Measurements from ENCODE around the gene KAT6B.

Gene KAT6B

DNA sequence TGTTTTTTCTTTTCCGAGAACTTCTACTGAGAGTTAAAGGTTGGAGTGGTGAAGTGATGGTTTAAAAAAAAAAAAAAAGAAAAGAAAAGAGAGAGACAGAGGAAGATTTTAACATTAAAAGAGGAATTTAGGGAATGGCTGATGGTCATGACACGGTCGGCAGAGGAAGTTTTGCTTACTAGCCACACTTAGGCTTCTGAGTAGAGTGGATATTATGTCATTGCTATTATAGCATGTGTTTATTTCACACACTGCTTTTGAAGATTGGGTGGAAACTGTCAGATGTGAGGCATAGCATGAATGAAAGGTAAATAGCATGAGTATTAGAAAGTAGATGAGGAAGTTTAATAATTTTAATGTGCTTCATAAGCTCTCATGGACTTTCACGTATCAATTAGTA, 2.5 kb downstream of the KAT6B start:
- H3K4me3 ChIP-seq (ENCODE audit: low read depth, low read length): no peak overlapping the region
- TF ChIP-seq, protein P1, sequence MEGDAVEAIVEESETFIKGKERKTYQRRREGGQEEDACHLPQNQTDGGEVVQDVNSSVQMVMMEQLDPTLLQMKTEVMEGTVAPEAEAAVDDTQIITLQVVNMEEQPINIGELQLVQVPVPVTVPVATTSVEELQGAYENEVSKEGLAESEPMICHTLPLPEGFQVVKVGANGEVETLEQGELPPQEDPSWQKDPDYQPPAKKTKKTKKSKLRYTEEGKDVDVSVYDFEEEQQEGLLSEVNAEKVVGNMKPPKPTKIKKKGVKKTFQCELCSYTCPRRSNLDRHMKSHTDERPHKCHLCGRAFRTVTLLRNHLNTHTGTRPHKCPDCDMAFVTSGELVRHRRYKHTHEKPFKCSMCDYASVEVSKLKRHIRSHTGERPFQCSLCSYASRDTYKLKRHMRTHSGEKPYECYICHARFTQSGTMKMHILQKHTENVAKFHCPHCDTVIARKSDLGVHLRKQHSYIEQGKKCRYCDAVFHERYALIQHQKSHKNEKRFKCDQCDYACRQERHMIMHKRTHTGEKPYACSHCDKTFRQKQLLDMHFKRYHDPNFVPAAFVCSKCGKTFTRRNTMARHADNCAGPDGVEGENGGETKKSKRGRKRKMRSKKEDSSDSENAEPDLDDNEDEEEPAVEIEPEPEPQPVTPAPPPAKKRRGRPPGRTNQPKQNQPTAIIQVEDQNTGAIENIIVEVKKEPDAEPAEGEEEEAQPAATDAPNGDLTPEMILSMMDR (conservative IDR thresholded peaks at IDR 0.05; ENCODE audit: low read depth, low read length): no peak

DNA sequence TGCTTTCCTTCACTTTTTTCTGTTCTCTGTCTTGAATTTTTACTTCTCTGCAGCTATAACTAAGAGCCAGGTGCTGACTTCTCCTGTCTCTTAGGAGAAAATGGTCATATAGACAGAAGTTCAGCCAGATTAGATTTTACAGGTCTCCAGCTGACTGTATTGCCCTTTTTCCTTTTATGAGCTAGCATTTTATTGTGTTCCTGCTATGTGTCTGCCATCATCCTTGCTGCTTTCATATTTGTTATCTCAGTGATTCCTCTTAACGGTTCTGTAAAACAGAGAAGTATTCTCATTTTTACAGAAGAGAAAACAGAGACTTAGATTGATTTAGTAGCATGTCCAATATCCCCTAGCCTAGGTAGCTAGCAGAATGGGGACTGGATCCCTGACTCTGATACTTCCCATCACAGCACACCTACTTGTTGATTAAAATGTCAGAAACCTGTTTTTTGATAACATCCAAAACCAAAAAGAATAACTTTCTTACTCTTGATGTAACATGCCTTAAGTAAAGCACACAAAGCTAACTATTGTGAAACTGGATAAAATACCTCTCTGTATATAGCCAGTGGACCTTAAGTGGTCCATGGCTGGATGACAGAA, 5.2 kb downstream of the KAT6B start:
- TF ChIP-seq, protein P1 (conservative IDR thresholded peaks at IDR 0.05; ENCODE audit: low read depth, low read length): no peak
- no peak for DNase-seq (ENCODE audit: low read depth)

More for the DNA sequence above, 2.5 kb downstream of the KAT6B start:
- DNase-seq (ENCODE audit: low read depth): no peak

DNA sequence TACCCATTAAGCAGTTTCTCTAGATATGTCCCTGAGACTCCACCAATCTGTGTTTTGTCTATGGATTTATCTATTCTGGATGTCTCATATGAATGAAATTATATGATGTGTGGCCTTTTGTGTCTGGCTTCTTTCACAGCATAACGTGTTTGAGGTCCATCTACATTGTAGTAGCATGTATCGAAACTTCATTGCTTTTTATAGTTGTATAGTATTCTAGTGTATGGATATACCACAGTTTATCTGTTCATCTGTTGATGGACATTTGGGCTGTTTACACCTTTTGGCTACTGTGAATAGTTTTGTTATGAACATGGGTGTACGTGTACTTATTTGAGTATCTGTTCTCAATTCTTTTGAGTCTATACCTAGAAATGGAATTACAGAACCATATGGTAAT, 9.6 kb downstream of the KAT6B start:
- no peak overlapping the region for H3K4me3 ChIP-seq (ENCODE audit: low read depth, low read length)
- TF ChIP-seq, protein P1 (conservative IDR thresholded peaks at IDR 0.05; ENCODE audit: low read depth, low read length): no peak
- DNase-seq (ENCODE audit: low read depth): no peak

More for the DNA sequence above, 5.2 kb downstream of the KAT6B start:
- H3K4me3 ChIP-seq (ENCODE audit: low read depth, low read length): no peak overlapping the region

DNA sequence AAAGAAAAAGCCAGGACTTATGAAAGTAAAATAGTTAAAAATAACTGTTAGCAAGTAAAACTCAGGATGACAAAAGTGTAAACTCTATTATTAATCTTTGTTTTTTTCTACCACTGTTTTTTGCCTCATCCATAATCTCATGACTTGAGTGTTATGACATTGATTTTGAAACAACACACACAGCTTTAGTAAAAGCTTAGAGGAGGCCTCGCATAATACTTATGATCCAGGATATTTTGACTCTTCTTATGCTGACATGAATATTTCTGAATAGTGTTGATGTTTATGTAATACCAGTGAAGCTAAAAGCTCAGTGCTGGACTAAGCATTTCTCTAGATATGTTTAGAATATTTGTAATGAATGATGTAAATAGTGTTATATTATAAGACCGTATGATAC, 10.5 kb downstream of the KAT6B start:
- TF ChIP-seq, protein P1 (conservative IDR thresholded peaks at IDR 0.05; ENCODE audit: low read depth, low read length): no peak
- DNase-seq (ENCODE audit: low read depth): no peak
- no peak overlapping the region for H3K4me3 ChIP-seq (ENCODE audit: low read depth, low read length)

DNA sequence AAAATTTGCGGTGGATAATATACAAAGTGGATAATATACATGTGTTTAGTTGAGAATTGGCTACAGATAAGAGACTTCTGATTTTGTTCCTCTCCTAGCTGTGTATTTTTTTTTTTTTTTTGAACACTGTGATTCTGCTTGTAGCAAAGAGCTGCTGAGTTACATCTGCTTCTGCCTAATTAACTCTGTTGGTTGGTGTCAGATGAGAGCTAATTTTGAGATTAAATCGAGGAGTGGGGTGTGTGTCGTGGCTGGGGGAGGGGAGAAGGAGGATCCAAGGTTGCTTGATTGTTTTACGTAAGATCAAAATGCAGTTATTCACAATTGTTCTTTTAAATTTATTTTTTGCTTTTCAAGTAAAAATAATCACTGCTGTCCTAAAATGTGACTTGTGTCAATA, 11.3 kb downstream of the KAT6B start:
- H3K4me3 ChIP-seq (ENCODE audit: low read depth, low read length): no peak overlapping the region
- DNase-seq (ENCODE audit: low read depth): no peak
- TF ChIP-seq, protein P1 (conservative IDR thresholded peaks at IDR 0.05; ENCODE audit: low read depth, low read length): no peak

DNA sequence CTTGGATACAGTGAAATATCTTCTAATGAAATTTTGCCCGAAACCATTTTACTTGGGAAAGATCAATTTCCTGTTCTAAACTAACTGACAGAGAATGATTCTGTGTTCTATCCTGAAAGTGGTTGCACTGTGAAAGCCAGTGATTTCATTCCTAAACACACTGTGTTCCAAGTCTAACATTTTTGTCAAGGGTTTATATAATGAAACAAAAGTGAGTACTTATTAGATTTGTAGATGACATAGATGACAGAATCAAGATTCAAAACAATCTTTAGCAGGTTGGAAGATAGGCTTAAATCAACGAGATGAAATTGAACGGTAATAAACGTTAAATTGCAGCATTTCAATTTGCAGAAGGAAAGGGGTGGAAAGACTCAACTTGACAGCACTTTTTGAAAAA, 13.3 kb downstream of the KAT6B start:
- TF ChIP-seq, protein P1 (conservative IDR thresholded peaks at IDR 0.05; ENCODE audit: low read depth, low read length): no peak
- DNase-seq (ENCODE audit: low read depth): no peak
- H3K4me3 ChIP-seq (ENCODE audit: low read depth, low read length): no peak overlapping the region

DNA sequence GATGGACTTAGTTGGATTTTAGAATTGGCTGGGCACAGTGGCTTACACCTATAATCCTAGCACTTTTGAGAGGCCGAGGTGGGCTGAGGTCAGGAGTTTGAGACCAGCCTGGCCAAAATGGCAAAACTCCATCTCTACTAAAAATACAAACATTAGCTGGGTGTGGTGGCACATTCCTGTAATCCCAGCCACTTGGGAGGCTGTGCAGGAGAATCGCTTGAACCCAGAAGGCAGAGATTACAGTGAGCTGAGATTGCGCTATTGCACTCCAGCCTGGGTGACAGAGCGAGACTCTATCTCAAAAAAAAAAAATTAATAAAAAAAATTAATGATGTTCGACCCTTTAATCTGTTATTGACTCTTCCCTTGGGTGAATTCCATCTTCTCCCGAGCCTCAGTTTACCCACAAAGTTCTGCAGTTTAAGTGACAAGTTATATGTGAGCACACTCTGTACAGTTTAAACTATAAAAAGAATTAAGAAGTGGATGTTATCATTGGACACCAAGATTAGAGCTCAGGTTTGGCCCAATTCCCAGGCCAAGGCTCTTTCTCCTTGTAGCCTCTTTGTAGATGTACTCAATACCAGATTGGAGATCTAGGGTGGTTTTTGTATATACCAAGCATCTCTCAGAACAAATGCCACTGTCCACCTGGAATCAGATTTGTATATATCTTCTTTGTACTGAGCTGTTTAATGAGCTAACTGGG, 15.0 kb downstream of the KAT6B start:
- peak; percentile 48 for DNase-seq (ENCODE audit: low read depth)

More for the DNA sequence above, 15.0 kb downstream of the KAT6B start:
- TF ChIP-seq, protein P1 (conservative IDR thresholded peaks at IDR 0.05; ENCODE audit: low read depth, low read length): no peak
- no peak overlapping the region for H3K4me3 ChIP-seq (ENCODE audit: low read depth, low read length)

Measured in choroid plexus epithelial cell (primary cell).